AG04450 (cell line): ENCODE measurements around the gene CFDP1. TPM values are rescaled to one million over a fixed set of nuclear protein-coding genes. Genes with fewer than 3 reads are reported as not detected.

Source experiments
- CTCF ChIA-PET: fragments of 300-600, 350-600 bp; formaldehyde crosslinking; extraction: SDS; loops from one replicate; lab custom pipeline; 2022; ENCODE audit warnings: antibody characterized with exemption, inconsistent platforms; lab: Charles Lee
- POLR2A ChIA-PET: fragments of 350-600 bp; formaldehyde crosslinking; extraction: SDS; loops from one replicate; lab custom pipeline; 2021; ENCODE audit warnings: antibody characterized with exemption, inconsistent platforms; lab: Yijun Ruan, JAX
- DNase-seq: peaks from one replicate; pipeline ENCODE4 v3.0.0-alpha.2; 2011; ENCODE audit warnings: low read depth, low spot score
- H3K27ac ChIP-seq: one replicate; pipeline ENCODE4 v1.5.1; 2012; ENCODE audit warnings: low read depth, low read length, control low read depth
- H3K27me3 ChIP-seq: one replicate; pipeline ENCODE4 v1.6.0; 2012; ENCODE audit warnings: low read length; ENCODE audit not compliant: control insufficient read depth, insufficient read depth
- H3K4me3 ChIP-seq: 2 replicates; pipeline ENCODE4 v1.5.1; 2011; ENCODE audit warnings: mild to moderate bottlenecking, low read depth, low read length, control low read depth
- H3K9me3 ChIP-seq: 2 replicates; pipeline ENCODE4 v1.5.1; 2012; ENCODE audit warnings: low read length; ENCODE audit not compliant: control insufficient read depth, insufficient read depth
- CTCF ChIP-seq: IDR thresholded peaks from 2 replicates; pipeline ENCODE4 v1.5.1; 2011; ENCODE audit warnings: low read depth, low read length, control low read depth, inconsistent platforms
- polyA plus RNA-seq: library from polyadenylated mRNA; depleted of rRNA; stranded (reverse); fragments of >200 nt; gene quantifications from 2 replicates; pipeline ENCODE4 v1.2.3, GENCODE V29; 2011

CFDP1 gene
- polyA plus RNA-seq, 1 experiment: 81.6 TPM

- ChIA-PET CTCF (interaction anchor here (0.7 to 6.6 kb wide), 14 partner anchors 10 to 202 kb away, joined by 3 to 139 read pairs (median 4); no protein-coding TSS in a partner anchor), POLR2A (no interaction called here)
- TF ChIP-seq CTCF: no peak
- Histone ChIP-seq H3K4me3 (no peak overlapping the region), H3K27ac (no peak overlapping the region), H3K27me3 (no peaks in the 10 kb centered on the region), H3K9me3 (no peaks in the 10 kb centered on the region)
- no peak for DNase-seq
Observed at GRCh38 chr16:75401691-75402090, 31.6 kb downstream of the CFDP1 start.

DNA sequence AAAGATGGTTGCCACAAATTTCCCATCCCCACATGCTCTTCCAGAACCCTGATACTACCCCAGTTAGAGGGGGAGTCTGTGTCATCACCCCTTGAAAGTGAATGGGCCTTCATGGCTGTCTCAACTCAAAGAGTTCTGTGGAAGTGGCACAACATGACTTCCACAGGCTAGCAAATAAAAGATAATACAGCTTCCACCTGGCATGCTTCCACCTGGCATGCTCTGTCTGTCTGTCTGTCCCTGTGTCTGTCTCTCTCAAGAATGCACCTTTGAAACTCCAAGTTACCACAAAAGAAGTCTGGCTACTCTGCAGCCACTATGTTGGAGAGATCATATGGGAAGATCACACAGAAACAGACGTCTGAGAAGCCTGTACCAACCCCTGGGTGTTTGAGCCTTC lies 35.0 kb downstream of the CFDP1 start:
- POLR2A ChIA-PET: no interaction called here
- CTCF ChIA-PET: interaction anchor here (1.0 to 1.7 kb wide), 4 partner anchors 9 to 199 kb away, joined by 3 to 8 read pairs (median 4); no protein-coding TSS in a partner anchor

DNA sequence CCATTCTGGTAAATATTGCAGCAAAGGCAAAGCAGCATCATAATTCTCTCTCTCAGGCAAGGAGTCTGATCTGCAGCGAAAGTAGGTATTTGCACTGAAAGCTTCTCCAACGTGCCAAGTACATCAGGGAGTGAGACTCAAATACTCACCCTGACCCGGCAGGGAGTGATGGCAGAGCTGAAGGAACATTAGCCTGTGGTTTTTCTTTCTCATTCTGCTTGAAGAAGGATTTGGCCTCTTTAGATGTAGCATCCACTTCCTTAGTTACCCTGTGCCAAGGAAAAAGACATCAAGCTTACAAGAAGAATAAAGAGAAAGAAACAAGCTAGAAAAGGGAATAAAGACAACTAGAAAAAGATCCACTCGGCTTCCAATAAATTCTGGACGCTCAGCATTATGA lies 38.4 kb downstream of the CFDP1 start:
- Histone ChIP-seq H3K27me3 (no peaks in the 10 kb centered on the region), H3K9me3 (no peaks in the 10 kb centered on the region), H3K4me3 (no peak overlapping the region), H3K27ac (no peak overlapping the region)
- ChIA-PET CTCF (interaction anchor here (1.1 to 6.7 kb wide), 4 partner anchors 8 to 196 kb away, joined by 5 to 49 read pairs (median 6); no protein-coding TSS in a partner anchor), POLR2A (no interaction called here)
- no peak for DNase-seq
- TF ChIP-seq CTCF: no peak

More for the DNA sequence above, 35.0 kb downstream of the CFDP1 start:
- Histone ChIP-seq H3K4me3 (no peak overlapping the region), H3K27me3 (no peaks in the 10 kb centered on the region), H3K9me3 (no peaks in the 10 kb centered on the region), H3K27ac (no peak overlapping the region)
- no peak for DNase-seq
- no peak for TF ChIP-seq CTCF

DNA sequence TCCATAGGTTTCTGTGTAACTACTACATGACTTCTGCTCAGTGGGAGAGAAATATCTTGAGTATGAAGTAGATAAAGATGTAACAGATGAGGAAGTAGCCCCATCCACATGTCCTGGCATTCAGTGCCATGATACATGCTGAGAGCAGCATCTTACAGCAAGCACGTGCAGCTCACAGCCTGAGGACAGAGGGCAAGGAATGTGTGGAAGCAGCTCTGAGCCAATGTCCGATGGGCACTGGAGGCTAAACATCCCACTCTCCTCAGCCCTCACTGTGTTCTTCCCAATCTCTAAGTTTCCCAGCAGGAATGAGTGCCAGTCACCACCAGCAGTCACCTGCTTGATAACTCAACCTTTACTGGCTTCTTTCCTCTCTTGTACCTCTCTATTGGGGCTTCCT lies 40.4 kb downstream of the CFDP1 start:
- no peak for DNase-seq
- ChIA-PET CTCF (interaction anchor here (1.0 to 6.7 kb wide), 3 partner anchors 10 to 194 kb away, joined by 5 to 49 read pairs (median 7); no protein-coding TSS in a partner anchor), POLR2A (no interaction called here)

More for the DNA sequence above, 40.4 kb downstream of the CFDP1 start:
- H3K4me3 ChIP-seq: no peak overlapping the region
- no peak for TF ChIP-seq CTCF
- H3K27ac ChIP-seq: no peak overlapping the region
- no peaks in the 10 kb centered on the region for H3K9me3 ChIP-seq
- H3K27me3 ChIP-seq: no peaks in the 10 kb centered on the region
